T-helper 17 cell (primary cell): ENCODE measurements around the gene KLF15. TPM values are rescaled to one million over a fixed set of nuclear protein-coding genes. Genes with fewer than 3 reads are reported as not detected.

Experiments used
- ATAC-seq: fragments of 150-1000 bp; cut with Tn5 transposase; 2 replicates; pipeline ENCODE4 v1.10.0; 2021; ENCODE audit warnings: mild to moderate bottlenecking, moderate library complexity
- DNase-seq, 3 donors: peaks; one replicate each; pipeline versions ENCODE4 v3.0.0 to v3.0.0-alpha.2; 2020 to 2021
- H3K9me3 ChIP-seq: one replicate; pipeline ENCODE4 v1.7.0; 2013; ENCODE audit warnings: low read length, mild to moderate bottlenecking; ENCODE audit not compliant: control insufficient read depth, poor library complexity, severe bottlenecking
- H3K27ac Mint-ChIP-seq: one replicate; pipeline ENCODE4 v1.8.0; 2022; ENCODE audit warnings: mild to moderate bottlenecking, moderate library complexity, mixed read lengths
- H3K27me3 Mint-ChIP-seq: one replicate; pipeline ENCODE4 v1.8.0; 2022; ENCODE audit warnings: mixed read lengths
- H3K36me3 Mint-ChIP-seq: one replicate; pipeline ENCODE4 v1.8.0; 2022; ENCODE audit warnings: low read depth, mixed read lengths
- H3K4me1 Mint-ChIP-seq: one replicate; pipeline ENCODE4 v1.8.0; 2022; ENCODE audit warnings: mild to moderate bottlenecking, mixed read lengths
- H3K4me3 Mint-ChIP-seq: one replicate; pipeline ENCODE4 v1.8.0; 2022; ENCODE audit warnings: mild to moderate bottlenecking, moderate library complexity, mixed read lengths
- total RNA-seq, 4 donors: library from RNA in 2 of 4; stranded (reverse) in 2 of 4; gene quantifications; one replicate each; pipeline ENCODE4 v1.2.3 and lab custom pipeline; 2022 to 2026

Gene KLF15
- total RNA-seq, 2 donors from 2014 or later = 0.39 TPM; not detected in 1

GRCh38 chr3:126329927-126330725, 27.1 kb downstream of the KLF15 start:
- peaks cover 4% of the 10 kb centered on the region for H3K36me3 Mint-ChIP-seq
- peaks cover 19% of the 10 kb centered on the region for H3K27me3 Mint-ChIP-seq
- peaks cover 5% of the 10 kb centered on the region for H3K9me3 ChIP-seq
- no peak for ATAC-seq
- no peak overlapping the region for H3K4me3 Mint-ChIP-seq
- H3K27ac Mint-ChIP-seq = no peak overlapping the region
- no peak for DNase-seq
- H3K4me1 Mint-ChIP-seq = no peaks in the 10 kb centered on the region

- H3K4me3 Mint-ChIP-seq = no peak overlapping the region
- ATAC-seq = no peak
- H3K27me3 Mint-ChIP-seq = peaks cover 25% of the 10 kb centered on the region
- peaks cover 5% of the 10 kb centered on the region for H3K9me3 ChIP-seq
- no peak for DNase-seq
- peaks cover 4% of the 10 kb centered on the region for H3K36me3 Mint-ChIP-seq
- no peaks in the 10 kb centered on the region for H3K4me1 Mint-ChIP-seq
- no peak overlapping the region for H3K27ac Mint-ChIP-seq
Measured at GRCh38 chr3:126326629-126327028, 30.6 kb downstream of the KLF15 start.

GRCh38 chr3:126322181-126322967, 34.8 kb downstream of the KLF15 start:
- Mint-ChIP-seq H3K4me1 (no peaks in the 10 kb centered on the region), H3K27me3 (peaks cover 21% of the 10 kb centered on the region), H3K27ac (no peak overlapping the region), H3K36me3 (no peaks in the 10 kb centered on the region), H3K4me3 (no peak overlapping the region)
- DNase-seq (no peak), ATAC-seq (no peak)
- no peaks in the 10 kb centered on the region for H3K9me3 ChIP-seq

- ATAC-seq (no peak), DNase-seq (no peak)
- H3K27ac Mint-ChIP-seq = no peak overlapping the region
- peaks cover 21% of the 10 kb centered on the region for H3K27me3 Mint-ChIP-seq
- H3K4me3 Mint-ChIP-seq = no peak overlapping the region
- no peaks in the 10 kb centered on the region for H3K36me3 Mint-ChIP-seq
- no peaks in the 10 kb centered on the region for H3K9me3 ChIP-seq
- H3K4me1 Mint-ChIP-seq = no peaks in the 10 kb centered on the region
Measured at GRCh38 chr3:126321490-126321889, 35.7 kb downstream of the KLF15 start.

- H3K4me1 Mint-ChIP-seq = no peaks in the 10 kb centered on the region
- no peak overlapping the region for H3K27ac Mint-ChIP-seq
- DNase-seq (no peak), ATAC-seq (no peak)
- no peak overlapping the region for H3K4me3 Mint-ChIP-seq
- no peaks in the 10 kb centered on the region for H3K9me3 ChIP-seq
- peaks cover 23% of the 10 kb centered on the region for H3K27me3 Mint-ChIP-seq
- no peaks in the 10 kb centered on the region for H3K36me3 Mint-ChIP-seq
Measured at GRCh38 chr3:126320517-126321293, 36.5 kb downstream of the KLF15 start.

GRCh38 chr3:126319701-126320295, 37.4 kb downstream of the KLF15 start:
- H3K36me3 Mint-ChIP-seq = no peaks in the 10 kb centered on the region
- no peaks in the 10 kb centered on the region for H3K9me3 ChIP-seq
- no peaks in the 10 kb centered on the region for H3K4me1 Mint-ChIP-seq
- no peak for DNase-seq
- H3K27me3 Mint-ChIP-seq = peaks cover 23% of the 10 kb centered on the region
- no peak overlapping the region for H3K4me3 Mint-ChIP-seq
- no peak for ATAC-seq
- H3K27ac Mint-ChIP-seq = no peak overlapping the region

- Mint-ChIP-seq H3K27me3 (peaks cover 20% of the 10 kb centered on the region), H3K36me3 (no peaks in the 10 kb centered on the region), H3K4me3 (no peak overlapping the region), H3K27ac (no peak overlapping the region), H3K4me1 (no peaks in the 10 kb centered on the region)
- ATAC-seq = no peak
- no peak for DNase-seq
- no peaks in the 10 kb centered on the region for H3K9me3 ChIP-seq
Measured at GRCh38 chr3:126317029-126317996, 39.9 kb downstream of the KLF15 start.

- H3K36me3 Mint-ChIP-seq = no peaks in the 10 kb centered on the region
- DNase-seq = no peak
- H3K27me3 Mint-ChIP-seq = peaks cover 21% of the 10 kb centered on the region
- H3K27ac Mint-ChIP-seq = no peak overlapping the region
- no peaks in the 10 kb centered on the region for H3K4me1 Mint-ChIP-seq
- no peak for ATAC-seq
- H3K9me3 ChIP-seq = no peaks in the 10 kb centered on the region
- H3K4me3 Mint-ChIP-seq = no peak overlapping the region
Measured at GRCh38 chr3:126316501-126316939, 40.7 kb downstream of the KLF15 start.

GRCh38 chr3:126316031-126316461, 41.2 kb downstream of the KLF15 start:
- H3K9me3 ChIP-seq = no peaks in the 10 kb centered on the region
- no peak for ATAC-seq
- no peak overlapping the region for H3K27ac Mint-ChIP-seq

GRCh38 chr3:126314790-126315658, 42.2 kb downstream of the KLF15 start:
- Mint-ChIP-seq H3K36me3 (no peaks in the 10 kb centered on the region), H3K4me3 (no peak overlapping the region), H3K4me1 (no peaks in the 10 kb centered on the region), H3K27me3 (peaks cover 16% of the 10 kb centered on the region), H3K27ac (no peak overlapping the region)
- no peak for DNase-seq
- no peaks in the 10 kb centered on the region for H3K9me3 ChIP-seq
- no peak for ATAC-seq

More at GRCh38 chr3:126316031-126316461, 41.2 kb downstream of the KLF15 start:
- no peak overlapping the region for H3K4me3 Mint-ChIP-seq
- H3K4me1 Mint-ChIP-seq = no peaks in the 10 kb centered on the region
- no peaks in the 10 kb centered on the region for H3K36me3 Mint-ChIP-seq
- DNase-seq = no peak
- H3K27me3 Mint-ChIP-seq = peaks cover 23% of the 10 kb centered on the region

- H3K4me3 Mint-ChIP-seq = no peak overlapping the region
- H3K27ac Mint-ChIP-seq = no peak overlapping the region
- peaks cover 19% of the 10 kb centered on the region for H3K27me3 Mint-ChIP-seq
- ATAC-seq = no peak
- H3K9me3 ChIP-seq = no peaks in the 10 kb centered on the region
- H3K36me3 Mint-ChIP-seq = no peaks in the 10 kb centered on the region
- DNase-seq = no peak
- H3K4me1 Mint-ChIP-seq = no peaks in the 10 kb centered on the region
Measured at GRCh38 chr3:126314305-126314789, 42.9 kb downstream of the KLF15 start.
